HL-60 (cell line): ENCODE data around the gene RAB27A.
A peak's percentile ranks its signal among the peaks of the same experiment; 100 is the strongest.

Experiments used
- DNase-seq, 2 experiments: peaks; one replicate each; pipeline ENCODE4 v3.0.0-alpha.2; 2010 to 2020; ENCODE audit warnings: low read depth in 1 of 2, low spot score in 1 of 2
- H3K27ac ChIP-seq: fragments of 250-450 bp; sonication (Bioruptor Pico); replicated peaks from 2 replicates; pipeline ENCODE4 v1.5.1; 2020; ENCODE audit warnings: mild to moderate bottlenecking, moderate library complexity
- H3K27me3 ChIP-seq: fragments of 250-450 bp; sonication (Bioruptor Pico); 2 replicates; pipeline ENCODE4 v1.5.1; 2021; ENCODE audit warnings: mild to moderate bottlenecking, moderate library complexity; ENCODE audit not compliant: insufficient read depth, poor library complexity, severe bottlenecking
- H3K4me3 ChIP-seq: replicated peaks from 2 replicates; pipeline ENCODE4 v1.5.1; 2011; ENCODE audit warnings: mild to moderate bottlenecking, control low read depth, low read length; ENCODE audit not compliant: insufficient read depth
- CTCF ChIP-seq: IDR thresholded peaks from one replicate; pipeline ENCODE4 v1.5.1; 2011; ENCODE audit warnings: low read length, control low read depth, inconsistent platforms; ENCODE audit not compliant: insufficient read depth
- GABPA ChIP-seq: IDR thresholded peaks from 2 replicates; pipeline ENCODE4 v1.6.1; 2012; ENCODE audit warnings: low read depth
- POLR2AphosphoS5 ChIP-seq: IDR thresholded peaks from 2 replicates; pipeline ENCODE4 v1.6.1; 2012; ENCODE audit warnings: low read depth
- REST ChIP-seq: IDR thresholded peaks from 2 replicates; pipeline ENCODE4 v1.6.1; 2012; ENCODE audit warnings: low read depth; ENCODE audit not compliant: insufficient replicate concordance
- SPI1 ChIP-seq: IDR thresholded peaks from 2 replicates; pipeline ENCODE4 v1.6.1; 2012; ENCODE audit warnings: low read depth, mild to moderate bottlenecking, borderline replicate concordance

The RAB27A gene

GRCh38 chr15:55170361-55170760 is 119.3 kb downstream of the RAB27A start:
- Histone ChIP-seq H3K27ac (no peak overlapping the region), H3K4me3 (no peak overlapping the region), H3K27me3 (no peaks in the 10 kb centered on the region)
- no peak for TF ChIP-seq CTCF
- no peak for TF ChIP-seq REST
- DNase-seq: no peak

- no peak overlapping the region for H3K4me3 ChIP-seq
- H3K27me3 ChIP-seq: no peaks in the 10 kb centered on the region
- DNase-seq: peak; percentile 35 to 65
- TF ChIP-seq CTCF: peak; percentile 77
- TF ChIP-seq GABPA: no peak
- no peak for TF ChIP-seq POLR2AphosphoS5
- no peak for TF ChIP-seq SPI1
- TF ChIP-seq REST: no peak
- no peak overlapping the region for H3K27ac ChIP-seq
Measured at GRCh38 chr15:55168350-55168974, 121.2 kb downstream of the RAB27A start.

- no peak for DNase-seq
- no peaks in the 10 kb centered on the region for H3K27me3 ChIP-seq
- TF ChIP-seq GABPA (no peak), REST (no peak), CTCF (no peak), SPI1 (no peak), POLR2AphosphoS5 (no peak)
- no peak overlapping the region for H3K4me3 ChIP-seq
- no peak overlapping the region for H3K27ac ChIP-seq
Measured at GRCh38 chr15:55164284-55164683, 125.3 kb downstream of the RAB27A start.
